HepG2 (cell line): ENCODE results near the gene CTNNBIP1. TPM values are rescaled to one million over a fixed set of nuclear protein-coding genes. Genes with fewer than 3 reads are reported as not detected.

Experiments
- CEBPZ ChIP-seq: IDR thresholded peaks from 2 replicates; pipeline ENCODE4 v1.6.1; 2012; ENCODE audit warnings: low read length, improper control_type of control experiment
- FUBP1 ChIP-seq: sonication (generic); formaldehyde crosslinking; IDR thresholded peaks from 2 replicates; pipeline ENCODE4 v1.5.1; 2020; ENCODE audit warnings: missing genetic modification reagents, mild to moderate bottlenecking, borderline replicate concordance
- KDM1A ChIP-seq: IDR thresholded peaks from 2 replicates; pipeline ENCODE4 v1.6.1; 2016; ENCODE audit warnings: missing compliant biosample characterization
- NFIC ChIP-seq: IDR thresholded peaks from 2 replicates; pipeline ENCODE4 v1.6.1; 2012; ENCODE audit warnings: mild to moderate bottlenecking, low read length, inconsistent platforms
- NFYC ChIP-seq: IDR thresholded peaks from 2 replicates; pipeline ENCODE4 v1.6.1; 2016; ENCODE audit warnings: missing genetic modification reagents, missing compliant biosample characterization
- POGZ ChIP-seq: sonication (generic); formaldehyde crosslinking; IDR thresholded peaks from 2 replicates; pipeline ENCODE4 v1.4.0; 2020; ENCODE audit warnings: mild to moderate bottlenecking, missing genetic modification reagents
- RXRA ChIP-seq: sonication (generic); formaldehyde crosslinking; IDR thresholded peaks from 2 replicates; pipeline ENCODE4 v1.5.1; 2020; ENCODE audit warnings: missing genetic modification reagents
- RXRB ChIP-seq: IDR thresholded peaks from 2 replicates; pipeline ENCODE4 v1.6.1; 2016; ENCODE audit warnings: borderline replicate concordance, missing genetic modification reagents, missing compliant biosample characterization
- TBL1XR1 ChIP-seq: fragments of 150-350 bp; IDR thresholded peaks from 2 replicates; pipeline ENCODE4 v1.6.1; 2014; ENCODE audit warnings: borderline replicate concordance, low read length; ENCODE audit not compliant: partially characterized antibody
- ZBED4 ChIP-seq: sonication (generic); formaldehyde crosslinking; IDR thresholded peaks from 2 replicates; pipeline ENCODE4 v1.4.0; 2020; ENCODE audit warnings: missing genetic modification reagents, borderline replicate concordance
- ZFAT ChIP-seq: sonication (generic); formaldehyde crosslinking; conservative IDR thresholded peaks from 2 replicates; pipeline ENCODE4 v1.8.1; 2023; ENCODE audit warnings: missing genetic modification reagents, inconsistent platforms
- ZKSCAN8 ChIP-seq: IDR thresholded peaks from 2 replicates; pipeline ENCODE4 v1.6.1; 2016; ENCODE audit warnings: borderline replicate concordance, missing genetic modification reagents, missing compliant biosample characterization
- ZNF292 ChIP-seq: sonication (generic); formaldehyde crosslinking; IDR thresholded peaks from 2 replicates; pipeline ENCODE4 v1.8.1; 2022; ENCODE audit warnings: mild to moderate bottlenecking, low read depth, missing genetic modification reagents, borderline replicate concordance
- ZNF503 ChIP-seq: sonication (generic); formaldehyde crosslinking; IDR thresholded peaks from 2 replicates; pipeline ENCODE4 v1.4.0; 2020; ENCODE audit warnings: missing genetic modification reagents
- ZNF546 ChIP-seq: sonication (generic); formaldehyde crosslinking; conservative IDR thresholded peaks from 2 replicates; pipeline ENCODE4 v1.8.1; 2023; ENCODE audit warnings: mild to moderate bottlenecking, missing genetic modification reagents
- ZNF589 ChIP-seq: sonication (generic); formaldehyde crosslinking; conservative IDR thresholded peaks from 2 replicates; pipeline ENCODE4 v1.8.0; 2022; ENCODE audit warnings: mild to moderate bottlenecking, moderate library complexity, missing genetic modification reagents
- ZNF761 ChIP-seq: sonication (generic); formaldehyde crosslinking; conservative IDR thresholded peaks from 2 replicates; pipeline ENCODE4 v1.4.0; 2020; ENCODE audit warnings: mild to moderate bottlenecking, missing genetic modification reagents
- polyA plus RNA-seq, 8 experiments: library from polyadenylated mRNA; depleted of rRNA in 3 of 8; stranded (reverse) in 7 of 8; unstranded in 1 of 8; fragments of >200 nt; fragmentation: Illumina TruSeq in 4 of 8; extraction: Trizol in 4 of 8; gene quantifications; 2 replicates each; pipeline versions ENCODE4 v1.2.1 to v1.2.3, GENCODE V29; 2011 to 2016; ENCODE audit warnings: low read depth in 4 of 8, missing spikeins in 1 of 8, mixed read lengths in 1 of 8; ENCODE audit not compliant: insufficient read depth in 1 of 8
- total RNA-seq, 5 experiments: library from RNA; depleted of rRNA; stranded (reverse); fragments of >200 nt; fragmentation: Illumina TruSeq; extraction: Trizol; gene quantifications; 2 replicates each; pipeline ENCODE4 v1.2.3, GENCODE V29; 2016; ENCODE audit warnings: low read depth in 1 of 5

The CTNNBIP1 gene
- total and polyA plus RNA-seq, 2 of the 13 experiments (the other 11 are each of a cell fraction or from before 2014, with no cell fraction given) = 71.7 to 83.0 TPM

- peak; percentile 60 for TF ChIP-seq TBL1XR1
- TF ChIP-seq NFIC = peak; percentile 80
- TF ChIP-seq ZNF761 (CRISPR knock-in tag) = no peak
- no peak for TF ChIP-seq FUBP1 (CRISPR knock-in tag)
- no peak for TF ChIP-seq ZBED4 (CRISPR knock-in tag)
- no peak for TF ChIP-seq KDM1A
- 0 out of 2 replicates have a peak, but pooled peaks have one; percentile 36 for TF ChIP-seq POGZ (CRISPR knock-in tag)
- no peak for TF ChIP-seq ZNF292 (CRISPR knock-in tag)
- TF ChIP-seq ZNF503 = peak; percentile 68; the same call in 1 of the 2 replicates
- no peak for TF ChIP-seq ZNF546
- no peak for TF ChIP-seq ZFAT
- no peak for TF ChIP-seq CEBPZ
- TF ChIP-seq ZNF589 (CRISPR knock-in tag) = no peak
- TF ChIP-seq RXRB (CRISPR knock-in tag) = peak; percentile 95
- no peak for TF ChIP-seq NFYC (CRISPR knock-in tag)
- TF ChIP-seq RXRA (CRISPR knock-in tag) = peak; percentile 96
- TF ChIP-seq ZKSCAN8 (CRISPR knock-in tag) = peak; percentile 73
Measured at GRCh38 chr1:9929431-9930385, 19.6 kb upstream of the CTNNBIP1 start (continued).
